H9 (cell line): ENCODE measurements around the gene DLK1. TPM values are rescaled to one million over a fixed set of nuclear protein-coding genes. Genes with fewer than 3 reads are reported as not detected.

Experiments
- DNase-seq: peaks from one replicate; pipeline ENCODE4 v3.0.0-alpha.2; 2017
- H2AFZ ChIP-seq: one replicate; pipeline ENCODE4 v1.6.1; 2013; ENCODE audit warnings: mild to moderate bottlenecking, low read length, control low read depth, moderate library complexity
- H2AK5ac ChIP-seq: 2 replicates; pipeline ENCODE4 v1.6.1; 2013; ENCODE audit warnings: low read length, control low read depth, mixed read lengths; ENCODE audit not compliant: insufficient read length
- H2BK120ac ChIP-seq: one replicate; pipeline ENCODE4 v1.6.1; 2013; ENCODE audit warnings: low read depth, mild to moderate bottlenecking, low read length, control low read depth, inconsistent platforms; ENCODE audit not compliant: poor library complexity, severe bottlenecking
- H2BK12ac ChIP-seq: 2 replicates; pipeline ENCODE4 v1.6.1; 2013; ENCODE audit warnings: low read length, control low read depth, mixed read lengths, low read depth; ENCODE audit not compliant: insufficient read length
- H2BK15ac ChIP-seq: 2 replicates; pipeline ENCODE4 v1.6.1; 2013; ENCODE audit warnings: low read depth, low read length, control low read depth
- H2BK20ac ChIP-seq: one replicate; pipeline ENCODE4 v1.6.1; 2013; ENCODE audit warnings: low read depth, mild to moderate bottlenecking, low read length, control low read depth, inconsistent platforms; ENCODE audit not compliant: poor library complexity, severe bottlenecking
- H2BK5ac ChIP-seq: 2 replicates; pipeline ENCODE4 v1.6.1; 2013; ENCODE audit warnings: low read length, control low read depth, mixed read lengths; ENCODE audit not compliant: insufficient read length
- H3K14ac ChIP-seq: 2 replicates; pipeline ENCODE4 v1.6.1; 2013; ENCODE audit warnings: low read length, control low read depth; ENCODE audit not compliant: insufficient read depth
- H3K18ac ChIP-seq: 2 replicates; pipeline ENCODE4 v1.6.1; 2013; ENCODE audit warnings: low read depth, mild to moderate bottlenecking, mixed read lengths, low read length, control low read depth; ENCODE audit not compliant: insufficient read length
- H3K23ac ChIP-seq: 2 replicates; pipeline ENCODE4 v1.6.1; 2013; ENCODE audit warnings: low read length, control low read depth, mixed read lengths, low read depth; ENCODE audit not compliant: insufficient read length
- H3K23me2 ChIP-seq: 2 replicates; pipeline ENCODE4 v1.6.1; 2013; ENCODE audit warnings: low read depth, mild to moderate bottlenecking, mixed read lengths, low read length, control low read depth; ENCODE audit not compliant: insufficient read length, poor library complexity, severe bottlenecking
- H3K27ac ChIP-seq: 2 replicates; pipeline ENCODE4 v1.5.1; 2013; ENCODE audit warnings: low read length, control low read depth, mixed read lengths, low read depth; ENCODE audit not compliant: insufficient read length
- H3K27me3 ChIP-seq: 2 replicates; pipeline ENCODE4 v1.6.1; 2013; ENCODE audit warnings: low read length, control low read depth, inconsistent platforms; ENCODE audit not compliant: insufficient read depth
- H3K4ac ChIP-seq: 2 replicates; pipeline ENCODE4 v1.6.1; 2013; ENCODE audit warnings: low read depth, mild to moderate bottlenecking, control low read depth, inconsistent platforms, low read length, moderate library complexity
- H3K4me1 ChIP-seq: 2 replicates; pipeline ENCODE4 v1.6.1; 2013; ENCODE audit warnings: low read length, control low read depth, inconsistent platforms; ENCODE audit not compliant: insufficient read depth
- H3K4me2 ChIP-seq: 2 replicates; pipeline ENCODE4 v1.6.1; 2013; ENCODE audit warnings: low read length, control low read depth, mixed read lengths; ENCODE audit not compliant: insufficient read length, insufficient read depth
- H3K56ac ChIP-seq: 2 replicates; pipeline ENCODE4 v1.6.1; 2013; ENCODE audit warnings: low read depth, mild to moderate bottlenecking, mixed read lengths, low read length, control low read depth; ENCODE audit not compliant: insufficient read length
- H3K79me1 ChIP-seq: 2 replicates; pipeline ENCODE4 v1.6.1; 2013; ENCODE audit warnings: low read depth, mild to moderate bottlenecking, moderate library complexity, low read length, control low read depth, inconsistent platforms; ENCODE audit not compliant: insufficient read depth, poor library complexity, severe bottlenecking
- H3K79me2 ChIP-seq: 2 replicates; pipeline ENCODE4 v1.6.1; 2013; ENCODE audit warnings: low read length, control low read depth, inconsistent platforms; ENCODE audit not compliant: insufficient read depth
- H3K9ac ChIP-seq: 2 replicates; pipeline ENCODE4 v1.6.1; 2013; ENCODE audit warnings: low read length, control low read depth, mixed read lengths; ENCODE audit not compliant: insufficient read length; ENCODE audit errors: extremely low read depth
- H3K9me3 ChIP-seq: one replicate; pipeline ENCODE4 v1.6.1; 2013; ENCODE audit warnings: low read depth, low read length, inconsistent platforms; ENCODE audit not compliant: control insufficient read depth
- H3T11ph ChIP-seq: one replicate; pipeline ENCODE4 v1.6.1; 2013; ENCODE audit warnings: mild to moderate bottlenecking, low read length, control low read depth, inconsistent platforms
- H4K20me1 ChIP-seq: one replicate; pipeline ENCODE4 v1.6.1; 2013; ENCODE audit not compliant: control insufficient read depth, insufficient read length, insufficient read depth
- H4K5ac ChIP-seq: 2 replicates; pipeline ENCODE4 v1.6.1; 2013; ENCODE audit warnings: low read depth, mild to moderate bottlenecking, mixed read lengths, low read length, control low read depth; ENCODE audit not compliant: insufficient read length
- H4K8ac ChIP-seq: replicated peaks from 2 replicates; pipeline ENCODE4 v1.6.1; 2013; ENCODE audit warnings: low read length, control low read depth, mixed read lengths, low read depth; ENCODE audit not compliant: insufficient read length
- H4K91ac ChIP-seq: 2 replicates; pipeline ENCODE4 v1.6.1; 2013; ENCODE audit warnings: low read depth, mild to moderate bottlenecking, moderate library complexity, mixed read lengths, low read length, control low read depth; ENCODE audit not compliant: insufficient read length
- H3K27ac Mint-ChIP-seq, 3 experiments: 2 replicates in 2 of 3; 3 replicates in 1 of 3; pipeline ENCODE4 v1.8.0; 2020 to 2021; ENCODE audit warnings: mixed read lengths in 3 of 3, mild to moderate bottlenecking in 1 of 3, moderate library complexity in 1 of 3
- H3K27me3 Mint-ChIP-seq: 2 replicates; pipeline ENCODE4 v1.8.0; 2021; ENCODE audit warnings: low read depth, mild to moderate bottlenecking, moderate library complexity, mixed read lengths
- H3K36me3 Mint-ChIP-seq, 3 experiments: 2 replicates in 2 of 3; 3 replicates in 1 of 3; pipeline ENCODE4 v1.8.0; 2020 to 2021; ENCODE audit warnings: low read depth in 3 of 3, mixed read lengths in 3 of 3; ENCODE audit not compliant: insufficient read depth in 1 of 3
- H3K4me1 Mint-ChIP-seq, 2 experiments: 2 replicates each; pipeline ENCODE4 v1.8.0; 2020; ENCODE audit warnings: mixed read lengths in 2 of 2
- H3K4me3 Mint-ChIP-seq, 2 experiments: 2 replicates in 1 of 2; 3 replicates in 1 of 2; pipeline ENCODE4 v1.8.0; 2020 to 2021; ENCODE audit warnings: mild to moderate bottlenecking in 2 of 2, mixed read lengths in 2 of 2, moderate library complexity in 1 of 2
- H3K9me3 Mint-ChIP-seq, 2 experiments: 2 replicates in 1 of 2; 3 replicates in 1 of 2; pipeline ENCODE4 v1.8.0; 2020; ENCODE audit warnings: mild to moderate bottlenecking in 2 of 2, mixed read lengths in 2 of 2, moderate library complexity in 1 of 2
- CTCF ChIP-seq: fragments of 200-600 bp; sonication (generic); conservative IDR thresholded peaks from 3 replicates; pipeline ENCODE4 v1.8.0; 2021; ENCODE audit warnings: antibody characterized with exemption, mild to moderate bottlenecking
- WGBS: extraction: QIAGEN DNeasy Blood & Tissue Kit; methylation state at CpG from one replicate; pipeline ENCODE4 v1.1.7; 2013; ENCODE audit warnings: missing lambda C conversion rate, low lambda C conversion rate, mixed read lengths; ENCODE audit not compliant: insufficient read length; ENCODE audit errors: extremely low coverage; 5-methylcytosine and 5-hydroxymethylcytosine counted together
- total RNA-seq: library from RNA; stranded (reverse); gene quantifications from 2 replicates; pipeline ENCODE4 v1.2.1, GENCODE V29; 2021

The DLK1 gene
- total RNA-seq, 1 experiment from 2014 or later = 2.8 TPM

GRCh38 chr14:100695423-100695738, 31.3 kb upstream of the DLK1 start:
- Histone ChIP-seq H3K9me3 (no peaks in the 10 kb centered on the region), H3K23ac (no peak overlapping the region), H4K91ac (no peak overlapping the region), H4K5ac (no peak overlapping the region), H3K27ac (no peak overlapping the region), H3K18ac (no peak overlapping the region), H3K27me3 (no peaks in the 10 kb centered on the region), H2AK5ac (no peak overlapping the region), H3K4ac (no peak overlapping the region), H3K14ac (no peak overlapping the region), H3K23me2 (no peaks in the 10 kb centered on the region), H3K56ac (no peak overlapping the region), H3K4me2 (no peak overlapping the region), H3K79me2 (no peaks in the 10 kb centered on the region), H4K20me1 (peaks cover 2% of the 10 kb centered on the region), H2AFZ (no peak overlapping the region), H2BK20ac (no peak overlapping the region), H3T11ph (no peak overlapping the region), H2BK5ac (no peak overlapping the region), H2BK15ac (no peak overlapping the region), H2BK120ac (no peak overlapping the region), H2BK12ac (no peak overlapping the region), H3K4me1 (no peaks in the 10 kb centered on the region), H4K8ac (no peak overlapping the region), H3K9ac (no peak overlapping the region), H3K79me1 (no peaks in the 10 kb centered on the region)
- peaks cover 14 to 22% of the 10 kb centered on the region in 2 experiments for H3K4me1 Mint-ChIP-seq
- WGBS = no CpG with 5 or more reads among the region's 13 CpGs
- no peaks in the 10 kb centered on the region; a peak in 1 of 7 replicates for H3K36me3 Mint-ChIP-seq
- H3K4me3 Mint-ChIP-seq = no peak overlapping the region
- no peak for DNase-seq
- H3K9me3 Mint-ChIP-seq = peaks cover 0 to 3% of the 10 kb centered on the region in 2 experiments; a peak in 2 of 5 replicates
- H3K27me3 Mint-ChIP-seq = peaks cover 11% of the 10 kb centered on the region
- no peak overlapping the region for H3K27ac Mint-ChIP-seq
- TF ChIP-seq CTCF = no peak
